ENCODE results near the gene SLC44A1. TPM values are rescaled to one million over a fixed set of nuclear protein-coding genes. Genes with fewer than 3 reads are reported as not detected.

Gene SLC44A1
- total RNA-seq, 1 donor from 2014 or later: 16.5 TPM

DNA sequence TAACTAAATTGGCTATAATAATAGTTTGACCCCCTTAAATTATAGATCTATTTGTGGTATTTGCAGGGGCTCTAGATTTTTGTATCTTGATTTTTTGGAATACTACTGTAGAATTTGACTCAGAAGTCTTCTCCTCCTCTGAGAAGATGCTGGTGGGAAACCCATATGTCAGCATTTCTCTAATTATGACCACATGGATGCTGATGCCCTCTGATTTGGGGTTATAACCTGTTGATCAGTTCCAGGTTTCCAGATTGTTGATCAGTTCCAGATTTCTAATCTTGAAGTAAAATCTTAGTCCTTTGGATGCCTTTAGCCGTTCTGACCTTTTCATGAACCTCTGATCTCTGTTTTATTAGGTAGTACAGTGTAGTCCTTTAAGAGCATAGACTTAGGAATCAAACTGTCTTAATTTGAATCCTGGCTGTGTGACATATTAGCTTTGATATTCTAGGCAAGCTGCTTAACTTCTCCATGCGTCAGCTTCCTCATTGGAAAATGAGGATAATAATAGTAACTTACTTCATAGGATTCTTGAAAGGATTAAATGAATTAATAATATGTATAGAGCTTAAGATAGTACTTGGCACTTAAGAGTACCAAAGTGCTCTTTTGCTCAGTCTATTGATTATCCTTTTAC lies 211.5 kb downstream of the SLC44A1 start:
- DNase-seq (ENCODE audit: low read depth): no peak
- Histone ChIP-seq H3K4me3 (ENCODE audit: low read depth, low read length) (no peak overlapping the region), H3K27me3 (ENCODE audit: control insufficient read depth, insufficient read depth, low read length) (no peaks in the 10 kb centered on the region), H3K36me3 (ENCODE audit: control insufficient read depth, insufficient read depth, low read length) (no peaks in the 10 kb centered on the region)
- TF ChIP-seq, protein P1, sequence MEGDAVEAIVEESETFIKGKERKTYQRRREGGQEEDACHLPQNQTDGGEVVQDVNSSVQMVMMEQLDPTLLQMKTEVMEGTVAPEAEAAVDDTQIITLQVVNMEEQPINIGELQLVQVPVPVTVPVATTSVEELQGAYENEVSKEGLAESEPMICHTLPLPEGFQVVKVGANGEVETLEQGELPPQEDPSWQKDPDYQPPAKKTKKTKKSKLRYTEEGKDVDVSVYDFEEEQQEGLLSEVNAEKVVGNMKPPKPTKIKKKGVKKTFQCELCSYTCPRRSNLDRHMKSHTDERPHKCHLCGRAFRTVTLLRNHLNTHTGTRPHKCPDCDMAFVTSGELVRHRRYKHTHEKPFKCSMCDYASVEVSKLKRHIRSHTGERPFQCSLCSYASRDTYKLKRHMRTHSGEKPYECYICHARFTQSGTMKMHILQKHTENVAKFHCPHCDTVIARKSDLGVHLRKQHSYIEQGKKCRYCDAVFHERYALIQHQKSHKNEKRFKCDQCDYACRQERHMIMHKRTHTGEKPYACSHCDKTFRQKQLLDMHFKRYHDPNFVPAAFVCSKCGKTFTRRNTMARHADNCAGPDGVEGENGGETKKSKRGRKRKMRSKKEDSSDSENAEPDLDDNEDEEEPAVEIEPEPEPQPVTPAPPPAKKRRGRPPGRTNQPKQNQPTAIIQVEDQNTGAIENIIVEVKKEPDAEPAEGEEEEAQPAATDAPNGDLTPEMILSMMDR (IDR thresholded peaks at IDR 0.05; ENCODE audit: insufficient read depth, low read length, poor library complexity, severe bottlenecking): no peak

DNA sequence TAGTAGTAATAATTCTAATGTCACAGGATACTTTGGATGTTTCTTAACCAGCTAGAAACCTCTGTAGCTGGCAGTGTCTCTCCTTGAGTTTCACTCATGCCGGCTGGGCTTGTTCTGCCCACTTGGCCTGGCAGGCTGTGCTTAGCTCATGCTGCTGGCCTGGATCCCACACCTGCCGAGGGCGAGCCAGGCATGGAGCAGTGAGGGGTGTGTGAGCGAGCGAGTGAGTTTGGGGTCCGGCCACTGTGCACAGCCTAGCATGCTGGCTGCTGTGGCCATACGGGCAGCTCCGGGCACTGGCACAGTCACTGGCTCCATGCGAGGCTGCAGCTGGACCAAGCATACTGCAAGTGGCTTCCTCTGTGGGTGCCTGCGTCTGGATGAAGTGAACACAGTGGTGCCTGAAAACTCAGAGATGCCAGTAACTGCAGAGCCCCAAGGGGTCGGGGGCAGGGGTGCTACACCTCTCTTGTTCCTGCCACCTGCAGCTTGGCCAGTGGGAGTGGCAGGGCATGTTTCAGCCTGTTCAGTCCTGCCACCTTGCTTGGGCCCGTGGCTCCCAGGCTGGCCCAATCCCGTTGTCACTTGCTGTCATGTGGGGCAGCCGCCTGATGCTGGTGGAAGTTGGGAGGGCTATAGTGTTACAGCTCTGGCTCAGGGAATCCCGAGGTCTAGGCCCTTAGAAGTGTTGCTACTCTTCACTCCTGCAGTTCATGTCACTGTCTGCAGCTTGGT lies 213.3 kb downstream of the SLC44A1 start:
- TF ChIP-seq, protein P1 (IDR thresholded peaks at IDR 0.05; ENCODE audit: insufficient read depth, low read length, poor library complexity, severe bottlenecking): no peak
- Histone ChIP-seq H3K4me3 (ENCODE audit: low read depth, low read length) (no peak overlapping the region), H3K36me3 (ENCODE audit: control insufficient read depth, insufficient read depth, low read length) (no peaks in the 10 kb centered on the region), H3K27me3 (ENCODE audit: control insufficient read depth, insufficient read depth, low read length) (no peaks in the 10 kb centered on the region)
- no peak for DNase-seq (ENCODE audit: low read depth)

DNA sequence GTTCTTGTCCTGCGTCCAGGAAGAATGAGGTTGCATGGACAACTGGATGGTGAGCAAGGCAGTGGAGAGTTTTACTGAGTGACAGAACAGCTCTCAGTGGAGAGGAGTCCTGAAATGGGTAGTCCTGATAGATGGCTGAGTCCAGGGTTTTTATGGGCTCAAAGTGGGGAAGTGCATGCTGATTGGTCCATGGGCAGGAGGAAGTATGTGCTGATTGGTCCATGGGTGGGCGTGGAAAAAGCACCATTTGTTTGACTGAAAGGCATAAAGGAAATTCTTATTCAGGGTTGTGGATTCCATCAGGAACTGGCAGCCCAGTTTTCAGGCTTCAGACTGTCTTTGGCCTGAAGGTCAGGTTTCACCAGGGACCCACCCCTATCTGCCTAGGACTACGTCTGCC lies 214.0 kb downstream of the SLC44A1 start:
- H3K4me3 ChIP-seq (ENCODE audit: low read depth, low read length): no peak overlapping the region
- H3K27me3 ChIP-seq (ENCODE audit: control insufficient read depth, insufficient read depth, low read length): no peaks in the 10 kb centered on the region
- TF ChIP-seq, protein P1 (IDR thresholded peaks at IDR 0.05; ENCODE audit: insufficient read depth, low read length, poor library complexity, severe bottlenecking): no peak
- H3K36me3 ChIP-seq (ENCODE audit: control insufficient read depth, insufficient read depth, low read length): no peaks in the 10 kb centered on the region
- no peak for DNase-seq (ENCODE audit: low read depth)

DNA sequence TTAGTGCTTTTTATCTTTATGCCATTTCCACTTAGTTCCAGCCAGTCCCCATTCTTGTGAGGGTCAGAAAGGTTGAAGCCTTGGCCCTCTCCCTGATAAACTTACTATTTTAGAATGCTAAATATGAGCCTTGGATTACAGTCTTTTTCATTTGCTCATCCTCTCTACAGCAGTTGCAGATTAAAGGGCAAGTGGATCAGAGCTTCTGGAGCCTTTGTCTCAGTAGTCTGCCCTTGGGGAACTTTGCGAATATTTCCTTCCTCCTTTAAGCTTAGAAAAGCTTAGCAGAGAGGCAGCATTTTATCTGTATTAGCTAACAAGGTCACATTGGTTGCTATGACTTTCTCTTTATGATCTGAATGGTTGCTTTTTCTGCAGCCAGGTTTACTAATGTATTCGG lies 214.9 kb downstream of the SLC44A1 start:
- DNase-seq (ENCODE audit: low read depth): no peak
- Histone ChIP-seq H3K36me3 (ENCODE audit: control insufficient read depth, insufficient read depth, low read length) (no peaks in the 10 kb centered on the region), H3K27me3 (ENCODE audit: control insufficient read depth, insufficient read depth, low read length) (no peaks in the 10 kb centered on the region), H3K4me3 (ENCODE audit: low read depth, low read length) (no peak overlapping the region)
- TF ChIP-seq, protein P1 (IDR thresholded peaks at IDR 0.05; ENCODE audit: insufficient read depth, low read length, poor library complexity, severe bottlenecking): no peak

DNA sequence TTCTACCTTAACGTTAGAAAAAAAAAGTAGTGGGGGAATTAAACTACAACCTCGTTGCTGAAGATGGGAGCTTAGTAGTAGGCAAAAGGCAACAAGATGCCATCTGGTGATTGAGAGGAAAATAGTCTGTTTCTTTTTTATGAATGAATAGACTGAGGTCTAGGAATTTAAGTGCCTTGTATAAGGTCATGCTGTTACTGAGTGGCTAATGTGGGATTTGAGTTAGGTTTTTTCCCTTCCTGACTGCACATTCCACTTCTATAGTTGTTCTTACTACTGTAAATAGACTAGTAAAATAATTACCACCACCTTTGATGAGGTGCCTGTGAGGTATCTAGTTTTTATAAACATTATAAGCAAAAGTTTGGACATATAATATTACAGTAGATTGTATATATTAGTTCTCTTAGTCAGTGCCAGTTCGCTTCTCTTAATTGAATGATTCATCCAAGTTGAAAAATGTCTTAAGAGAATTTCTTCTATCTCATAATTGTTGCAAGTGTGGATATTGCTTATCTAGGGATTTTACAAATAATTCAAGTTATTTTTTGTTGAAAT lies 222.5 kb downstream of the SLC44A1 start:
- no peak overlapping the region for H3K4me3 ChIP-seq (ENCODE audit: low read depth, low read length)
- H3K27me3 ChIP-seq (ENCODE audit: control insufficient read depth, insufficient read depth, low read length): no peaks in the 10 kb centered on the region
- TF ChIP-seq, protein P1 (IDR thresholded peaks at IDR 0.05; ENCODE audit: insufficient read depth, low read length, poor library complexity, severe bottlenecking): no peak
- DNase-seq (ENCODE audit: low read depth): no peak
- peaks cover 1% of the 10 kb centered on the region for H3K36me3 ChIP-seq (ENCODE audit: control insufficient read depth, insufficient read depth, low read length)
